Esophagus mucosa (tissue), 1 donor: Measurements from ENCODE around the gene ERCC2. TPM values are rescaled to one million over a fixed set of nuclear protein-coding genes. Genes with fewer than 3 reads are reported as not detected.
A peak's percentile ranks its signal among the peaks of the same experiment; 100 is the strongest.

Experiments used
- ATAC-seq: fragments of 200-7000 bp; cut with Tn5 transposase; one replicate; pipeline ENCODE4 v1.9.1; 2020
- total RNA-seq: library from RNA; stranded (reverse); gene quantifications from one replicate; pipeline ENCODE4 v1.2.4, GENCODE V29; 2023
- donor health status: DM: yes; HTN: yes; CAD: no.

The ERCC2 gene
- total RNA-seq, 1 donor from 2014 or later: 10.6 TPM

DNA sequence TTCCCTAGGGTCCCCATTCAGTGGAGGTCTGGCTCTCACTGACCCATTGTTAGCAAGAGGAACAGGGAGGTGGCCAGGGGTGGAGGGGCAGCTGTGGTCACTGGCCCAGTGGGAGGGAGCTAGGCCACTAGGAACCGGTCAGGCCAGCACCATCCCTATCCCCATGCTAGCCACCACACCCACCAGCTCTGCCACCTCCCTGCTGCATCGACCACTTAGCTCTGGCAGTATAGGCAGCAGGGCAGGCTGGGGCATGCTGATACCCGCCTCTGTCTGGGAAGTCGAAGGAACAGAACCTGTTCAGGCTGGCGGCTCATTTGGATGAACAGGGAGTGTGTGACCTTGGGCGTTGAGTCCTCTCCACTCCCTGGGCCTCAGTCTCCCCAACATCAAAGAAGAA lies 29.8 kb upstream of the ERCC2 start:
- peak; percentile 75 for ATAC-seq

DNA sequence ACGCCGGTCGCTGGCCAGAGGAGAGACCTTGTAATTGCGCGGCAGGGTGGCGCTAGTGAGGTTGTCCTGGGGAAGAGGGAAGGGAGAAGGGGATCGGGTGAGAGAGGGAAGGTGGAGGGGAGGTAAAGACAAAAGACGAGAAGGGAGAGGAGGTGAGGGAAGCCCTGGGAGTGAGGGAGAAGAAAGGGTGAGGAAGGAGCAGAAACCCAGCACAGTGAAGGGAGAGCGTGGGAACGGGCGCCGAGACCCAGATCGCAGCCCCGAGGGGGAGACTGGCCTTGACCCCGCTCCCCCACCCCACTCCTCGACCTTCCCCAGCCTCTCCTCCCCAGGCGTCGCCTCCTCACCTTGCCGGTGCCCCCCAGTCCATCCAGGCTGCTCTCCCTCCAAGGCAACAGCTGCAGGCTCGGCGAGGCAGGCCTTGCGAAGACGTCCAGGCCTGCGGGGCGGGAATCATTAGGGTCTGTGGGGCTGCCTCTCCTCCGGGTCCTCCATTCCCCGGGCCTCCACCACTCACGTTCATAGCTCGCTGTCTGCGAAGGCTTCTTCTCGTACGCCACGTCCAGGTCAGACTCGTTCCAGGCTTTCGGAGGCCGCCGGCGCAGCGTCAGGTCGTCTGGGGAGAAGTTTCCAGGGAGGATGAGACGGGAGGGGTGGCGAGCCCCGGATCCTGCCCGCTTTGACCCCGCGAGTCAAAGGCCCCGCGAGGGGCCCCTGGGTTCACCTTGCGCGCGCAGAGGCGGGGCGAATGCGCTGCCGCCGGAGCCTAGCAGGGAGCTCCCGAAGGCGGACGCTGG lies 25.6 kb upstream of the ERCC2 start:
- no peak for ATAC-seq

DNA sequence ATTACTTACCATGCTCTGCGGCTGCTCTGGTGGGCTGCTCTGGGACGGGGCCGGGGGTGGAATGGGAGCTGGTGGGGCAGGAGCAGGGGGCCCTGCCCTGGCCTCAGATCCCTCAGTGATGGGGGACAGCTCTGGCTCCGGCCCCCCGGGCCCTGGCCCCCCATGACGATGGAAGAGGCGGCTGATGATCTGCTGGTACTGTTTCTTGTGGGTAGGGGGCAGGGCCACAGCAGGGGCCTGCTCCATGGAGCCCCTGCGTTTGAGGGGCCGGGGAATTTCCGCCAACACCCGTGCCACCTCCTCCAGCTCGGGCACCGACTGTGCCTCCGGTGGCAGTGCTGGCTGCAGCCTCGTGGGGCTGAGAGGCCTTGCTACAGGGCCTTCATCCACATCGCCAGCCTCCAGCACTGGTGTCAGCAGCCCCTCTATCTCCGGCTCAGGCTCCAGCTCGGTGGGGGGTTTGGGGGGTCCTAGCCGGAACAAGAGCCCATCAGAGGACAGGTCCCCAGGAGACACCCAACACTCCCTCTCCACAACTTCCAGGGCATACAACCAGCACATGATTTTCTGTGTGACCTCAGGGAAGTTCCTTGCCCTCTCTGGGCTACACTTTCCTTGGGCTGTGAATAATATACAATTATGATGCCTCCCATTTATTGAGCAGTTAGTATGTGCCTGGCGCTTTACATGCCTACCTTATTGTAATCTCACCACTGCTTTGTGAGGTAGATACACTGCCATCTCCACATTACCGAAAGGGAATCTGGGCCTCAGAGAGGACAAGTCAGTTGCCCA lies 21.7 kb upstream of the ERCC2 start:
- peak; percentile 33 for ATAC-seq

DNA sequence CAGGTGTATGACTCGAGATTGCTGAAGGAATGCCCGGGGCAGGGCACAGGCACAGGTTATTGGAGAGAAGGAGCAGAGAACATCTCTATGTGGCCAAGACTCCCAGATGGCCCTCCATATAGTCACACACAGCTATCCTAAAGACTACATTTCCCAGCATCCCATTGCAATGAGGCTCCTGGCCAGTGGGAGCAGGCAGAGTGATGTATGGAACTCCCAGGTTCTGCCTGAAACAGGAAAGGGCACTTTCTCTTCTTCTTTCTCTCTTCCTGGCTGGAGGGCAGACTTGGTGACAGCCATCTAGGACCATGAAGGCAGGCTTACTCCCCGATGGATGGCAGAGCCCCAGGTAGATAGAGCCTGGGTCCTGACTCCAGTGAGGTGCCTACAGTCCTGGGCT lies 21.0 kb upstream of the ERCC2 start:
- peak; percentile 40 for ATAC-seq

DNA sequence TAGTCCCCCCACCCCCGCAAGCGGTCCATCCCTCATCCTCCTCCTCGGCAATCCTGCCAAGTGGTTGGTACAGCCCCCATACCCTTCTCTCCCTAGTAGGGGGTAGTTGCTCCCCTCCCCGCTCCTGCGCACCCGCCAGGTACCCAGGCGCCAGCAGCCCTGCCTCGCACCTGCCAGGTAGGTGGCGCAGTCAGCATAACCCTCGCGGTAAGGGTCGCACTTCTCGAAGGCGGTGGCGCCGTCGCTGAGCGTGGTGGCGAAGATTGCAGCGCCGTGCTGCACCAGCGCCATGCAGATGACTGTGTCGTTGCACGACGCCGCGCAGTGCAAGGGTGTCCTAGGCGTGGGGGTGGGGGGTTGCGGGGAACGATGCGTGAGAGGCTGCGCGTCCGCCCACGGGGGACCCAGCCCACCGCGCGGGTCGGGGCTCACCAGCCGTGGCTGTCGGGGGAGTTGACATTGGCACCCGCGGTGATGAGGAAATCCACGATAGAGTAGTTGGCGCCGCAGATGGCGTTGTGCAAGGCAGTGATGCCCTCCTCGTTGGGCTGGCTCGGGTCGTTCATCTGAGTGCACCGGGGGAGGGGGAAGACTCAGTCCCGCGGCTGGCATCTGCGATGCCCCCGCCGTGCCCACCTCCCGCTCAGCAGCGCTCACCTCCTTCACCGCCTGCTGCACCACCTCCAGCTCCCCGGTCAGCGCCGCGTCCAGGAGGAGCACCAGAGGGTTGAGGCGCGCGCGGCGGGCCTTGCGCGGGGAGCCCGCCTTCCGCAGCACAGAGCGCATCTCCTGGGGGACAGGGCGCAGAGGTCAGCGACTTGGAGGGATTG lies 15.2 kb upstream of the ERCC2 start:
- ATAC-seq: peak; percentile 41

DNA sequence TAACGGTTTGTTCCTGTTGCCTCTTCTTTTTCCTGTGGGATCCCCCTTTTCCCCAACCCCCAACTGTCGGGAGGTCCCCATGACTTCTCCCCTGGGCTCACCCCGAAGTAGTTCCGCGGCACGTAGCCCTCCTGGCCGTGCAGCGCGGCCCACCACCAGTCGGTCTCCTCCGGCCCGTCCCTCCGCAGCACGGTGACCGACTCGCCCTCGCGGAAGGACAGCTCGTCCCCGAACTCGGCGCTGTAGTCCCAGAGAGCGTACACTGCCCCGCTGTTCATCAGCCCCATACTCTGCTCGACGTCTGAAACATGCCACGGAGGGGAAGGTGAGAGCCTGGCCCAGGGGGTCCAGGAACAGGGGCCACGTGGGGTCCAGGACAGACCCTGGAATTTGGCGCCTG lies 12.1 kb upstream of the ERCC2 start:
- peak; percentile 20 for ATAC-seq

DNA sequence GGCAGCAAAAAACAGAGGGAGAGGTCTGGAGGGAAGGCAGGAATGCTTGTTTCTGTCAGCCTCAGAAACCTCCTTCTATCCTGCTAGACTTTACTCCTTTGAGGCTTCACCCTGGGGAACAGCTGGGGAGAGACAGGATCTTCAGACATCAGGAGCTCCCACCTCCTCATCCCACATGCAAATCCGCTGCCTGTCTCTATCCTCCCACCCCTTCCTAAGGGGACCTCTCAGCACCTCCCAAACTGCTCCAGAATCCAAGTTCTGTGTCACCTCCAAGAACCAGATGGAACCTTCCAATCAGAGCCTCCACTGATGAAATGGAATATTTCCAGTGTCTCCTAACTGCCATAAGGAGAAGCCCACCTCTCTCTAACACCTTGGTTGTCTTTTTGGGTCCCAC lies 9.7 kb upstream of the ERCC2 start:
- no peak for ATAC-seq

DNA sequence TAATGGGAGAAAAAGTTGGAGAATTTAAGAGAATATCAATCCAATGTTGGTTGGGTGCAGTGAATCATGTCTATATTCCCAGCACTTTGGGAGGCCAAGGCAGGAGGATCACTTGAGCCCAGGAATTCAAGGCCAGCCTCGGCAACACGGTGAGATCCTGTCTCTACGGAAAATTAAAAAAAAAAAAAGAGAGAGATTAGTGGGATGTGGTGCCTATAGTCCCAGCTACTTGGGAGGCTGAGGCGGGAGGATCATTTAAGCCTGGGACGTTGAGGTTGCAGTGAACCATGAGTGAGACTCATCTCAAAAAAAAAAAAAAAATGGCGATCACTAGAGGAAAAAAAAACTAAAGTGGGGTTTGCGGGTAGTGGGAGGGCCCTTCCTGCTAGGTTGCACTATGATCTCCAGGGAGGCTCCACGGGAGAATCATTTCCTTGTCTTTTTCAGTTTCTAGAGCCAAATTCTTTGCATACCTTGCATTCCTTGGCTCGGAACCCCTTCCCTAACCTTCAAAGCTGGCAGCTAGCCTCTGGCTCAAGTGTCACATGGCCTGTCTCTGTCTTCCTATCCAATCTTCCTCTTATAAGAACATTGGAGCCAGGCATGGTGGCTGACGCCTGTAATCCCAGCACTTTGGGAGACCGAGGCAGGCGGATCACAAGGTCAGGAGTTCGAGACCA lies 5.8 kb upstream of the ERCC2 start:
- ATAC-seq: peak; percentile 3

DNA sequence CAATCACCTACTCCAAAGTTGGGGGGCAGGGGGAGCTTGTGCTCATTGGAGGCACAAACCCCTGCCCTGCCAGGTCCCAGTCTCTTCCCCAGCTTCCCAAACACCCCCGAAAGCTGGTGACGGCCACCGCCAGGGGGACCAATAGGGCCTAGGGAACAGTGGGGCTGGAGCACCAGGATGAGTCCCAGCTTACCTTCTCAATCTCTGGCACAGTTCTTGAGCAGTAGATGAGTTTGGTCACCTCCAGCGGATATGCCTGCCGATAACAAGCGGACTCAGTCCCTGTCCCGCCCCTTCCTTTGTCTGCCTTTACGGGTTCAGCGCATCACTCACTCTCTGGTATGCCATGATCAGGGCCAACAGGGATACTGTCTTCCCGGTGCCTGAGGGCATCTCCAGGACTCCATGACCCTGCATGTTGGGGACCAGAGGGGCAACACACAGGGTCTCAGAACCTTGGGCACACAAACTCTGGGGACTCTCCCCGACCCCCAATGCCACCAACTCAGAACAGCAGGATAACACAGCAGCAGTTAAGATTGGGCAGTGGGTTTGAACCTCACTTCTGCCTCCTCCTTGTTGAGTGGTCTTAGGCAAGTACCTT lies 1.5 kb downstream of the ERCC2 start:
- no peak for ATAC-seq

DNA sequence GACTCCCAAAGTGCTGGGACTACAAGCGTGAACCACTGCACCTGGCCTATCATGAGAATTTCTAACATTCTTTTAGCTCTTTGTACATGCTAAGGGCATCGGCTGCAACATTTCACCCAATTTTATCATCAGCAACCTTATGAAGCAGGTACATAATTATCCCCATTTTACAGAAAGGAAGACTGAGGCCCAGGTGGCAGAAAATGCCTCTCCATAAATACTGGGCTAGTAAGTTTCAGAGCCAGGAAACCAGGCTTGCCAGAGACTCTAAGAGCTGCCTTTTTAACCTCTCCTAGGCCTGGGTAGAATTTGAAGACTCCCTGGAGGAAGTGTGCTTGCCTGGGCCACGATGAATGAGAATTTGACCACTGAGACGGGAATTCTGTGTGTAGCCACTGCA lies 2.2 kb downstream of the ERCC2 start:
- ATAC-seq: no peak

DNA sequence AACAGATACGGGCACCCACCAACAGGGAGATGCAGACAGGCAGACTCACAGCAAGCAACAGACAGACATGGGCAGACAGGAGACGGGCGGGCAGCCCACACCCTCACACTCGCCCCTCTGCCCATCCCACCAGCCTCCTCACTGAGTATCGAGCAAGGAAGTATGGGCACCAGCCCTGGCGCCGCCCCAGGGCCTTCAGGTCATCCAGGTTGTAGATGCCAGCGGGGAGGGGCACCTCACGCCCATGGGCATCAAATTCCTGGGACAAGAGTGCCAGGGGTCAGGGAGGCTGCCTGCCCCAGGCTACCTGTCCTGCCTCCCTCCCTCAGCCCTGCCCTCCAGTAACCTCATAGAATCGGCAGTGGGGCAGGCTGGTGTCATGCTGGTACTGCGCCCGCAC lies 5.7 kb downstream of the ERCC2 start:
- ATAC-seq: no peak

DNA sequence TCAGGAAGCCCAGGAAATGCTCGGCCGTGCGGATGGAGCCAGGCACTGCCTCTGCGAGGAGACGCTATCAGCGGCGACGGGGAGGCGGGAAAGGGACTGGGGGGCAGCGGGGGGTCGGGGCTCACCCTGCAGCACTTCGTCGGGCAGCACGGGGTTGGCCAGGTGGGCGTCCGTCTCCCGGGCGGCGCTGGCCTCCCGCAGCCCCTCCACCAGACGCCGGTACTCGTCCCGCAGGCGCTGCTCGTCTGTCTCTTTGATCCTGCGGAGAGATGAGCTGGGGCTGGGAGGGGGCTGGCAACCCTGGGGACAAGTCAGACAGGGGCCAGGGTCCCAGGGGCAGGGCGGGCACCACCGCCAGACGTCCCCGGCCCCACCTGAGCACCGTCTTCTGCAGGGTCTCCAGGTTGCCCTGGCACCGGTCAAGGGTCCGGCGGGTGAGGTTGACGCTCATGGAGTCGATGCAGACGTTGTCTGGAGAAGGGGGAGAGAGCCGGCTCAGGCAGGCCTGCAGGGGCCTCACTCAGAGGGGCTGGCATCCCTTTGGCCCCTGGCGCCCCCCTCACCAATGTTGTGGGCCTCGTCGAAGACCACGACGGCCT lies 6.4 kb downstream of the ERCC2 start:
- no peak for ATAC-seq

DNA sequence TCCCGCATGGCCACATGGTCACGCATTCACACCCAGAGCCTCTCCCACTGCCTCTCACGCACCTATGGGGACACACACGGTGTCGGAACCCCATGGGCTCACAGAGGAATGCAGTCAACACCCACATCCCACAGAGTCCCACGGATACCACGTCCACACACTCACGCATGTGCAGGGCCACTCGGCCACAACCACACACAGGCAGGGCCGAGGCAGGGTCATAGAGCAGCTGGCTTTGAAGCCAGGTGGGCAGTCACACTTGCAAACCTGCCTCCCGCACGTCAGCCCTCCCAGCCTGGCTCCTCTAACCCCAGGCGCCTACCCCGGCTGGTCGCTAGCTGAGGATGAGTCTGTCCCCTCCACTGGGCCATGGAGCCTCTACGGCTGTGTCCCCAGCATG lies 8.1 kb downstream of the ERCC2 start:
- no peak for ATAC-seq

DNA sequence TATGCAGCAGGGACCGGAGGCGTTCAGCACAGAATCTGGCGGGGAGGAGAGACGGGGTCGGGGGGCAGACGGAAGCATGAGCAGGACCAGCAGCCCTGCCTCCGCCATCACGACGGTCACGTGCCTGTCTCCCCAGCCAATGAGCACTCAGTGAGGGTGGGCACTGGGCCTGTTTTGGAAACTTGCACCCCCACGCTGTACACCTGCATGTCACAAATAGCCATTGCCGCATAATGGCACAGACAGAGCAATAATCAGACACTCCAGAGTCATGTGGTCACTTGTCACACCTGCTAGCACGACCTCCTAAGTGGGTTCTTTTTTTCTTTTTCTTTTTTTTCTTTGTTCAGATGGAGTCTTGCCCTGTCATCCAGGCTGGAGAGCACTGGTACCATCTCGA lies 8.8 kb downstream of the ERCC2 start:
- ATAC-seq: no peak

DNA sequence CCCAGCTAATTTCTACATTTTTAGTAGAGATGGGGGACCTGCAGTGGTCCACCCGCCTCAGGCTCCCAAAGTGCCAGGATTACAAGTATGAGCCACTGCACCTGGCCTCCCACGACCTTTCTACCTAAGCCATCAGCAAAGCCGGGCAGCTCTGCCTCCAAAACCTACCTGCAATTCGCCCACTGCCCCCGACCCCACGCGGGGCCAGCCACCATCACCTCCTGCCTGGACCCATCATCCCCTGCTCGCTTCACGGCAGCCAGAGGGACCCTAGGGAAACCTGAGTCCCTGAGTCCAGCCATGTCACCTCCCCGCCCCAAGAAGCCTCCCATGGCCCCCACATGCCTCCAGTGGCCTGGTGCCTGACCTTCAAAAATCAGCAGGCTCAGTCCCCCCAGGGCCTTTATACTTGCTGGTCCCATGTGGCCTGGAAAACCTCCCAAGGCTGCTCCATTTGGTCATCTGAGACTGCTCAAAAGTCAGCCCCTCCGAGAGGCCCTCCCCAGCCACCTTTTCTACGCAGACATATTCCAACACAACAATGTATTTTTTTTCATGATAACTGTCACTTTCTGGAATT lies 12.1 kb downstream of the ERCC2 start:
- no peak for ATAC-seq

DNA sequence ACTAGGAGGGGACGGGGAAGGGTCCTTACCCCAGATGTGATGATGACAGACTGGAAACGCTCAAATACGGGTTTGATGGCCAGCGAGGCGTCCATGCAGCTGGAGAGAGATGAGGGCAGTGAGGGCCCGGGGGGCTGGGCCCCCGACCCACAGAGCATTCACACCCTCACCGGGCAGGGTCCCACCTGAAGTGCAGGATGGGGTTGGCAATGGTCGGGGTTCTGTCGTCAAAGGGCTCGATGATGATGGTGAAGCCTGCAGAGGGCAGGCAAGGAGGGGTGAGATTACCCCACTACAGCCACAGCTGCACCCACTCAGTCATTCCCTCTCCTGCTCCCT lies 13.0 kb downstream of the ERCC2 start:
- no peak for ATAC-seq

DNA sequence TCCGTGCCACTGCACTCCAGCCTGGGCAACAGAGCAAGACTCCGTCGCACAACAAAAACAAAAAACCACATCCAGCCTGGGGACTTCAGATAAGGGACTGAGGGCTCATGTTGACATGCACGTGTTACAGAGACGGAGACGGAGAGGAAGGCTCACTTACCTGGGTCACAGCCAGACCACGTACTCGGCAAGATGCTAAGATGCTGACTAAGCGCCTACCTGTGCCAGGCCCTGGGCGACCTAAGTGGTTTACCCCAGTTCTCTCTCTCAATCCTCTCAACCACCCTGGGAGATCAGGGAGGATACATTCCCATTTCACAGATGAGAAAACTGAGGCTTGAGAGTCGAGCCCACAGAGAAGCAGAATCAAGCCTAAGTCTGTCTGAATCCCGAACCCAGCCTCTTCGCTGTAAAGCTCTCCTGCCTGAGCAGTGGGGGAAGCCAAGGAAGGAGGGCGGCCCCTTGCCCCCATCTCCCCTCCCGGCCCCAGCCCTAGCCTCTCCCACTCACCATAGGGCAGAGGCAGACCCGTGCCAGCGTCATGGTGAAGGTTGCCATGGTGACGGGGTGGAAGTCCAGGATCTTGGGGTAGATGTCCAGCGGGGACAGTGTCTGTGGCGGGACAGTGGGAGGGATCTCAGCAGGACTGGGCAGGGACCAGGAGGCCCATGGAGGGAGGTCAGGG lies 13.5 kb downstream of the ERCC2 start:
- ATAC-seq: no peak

DNA sequence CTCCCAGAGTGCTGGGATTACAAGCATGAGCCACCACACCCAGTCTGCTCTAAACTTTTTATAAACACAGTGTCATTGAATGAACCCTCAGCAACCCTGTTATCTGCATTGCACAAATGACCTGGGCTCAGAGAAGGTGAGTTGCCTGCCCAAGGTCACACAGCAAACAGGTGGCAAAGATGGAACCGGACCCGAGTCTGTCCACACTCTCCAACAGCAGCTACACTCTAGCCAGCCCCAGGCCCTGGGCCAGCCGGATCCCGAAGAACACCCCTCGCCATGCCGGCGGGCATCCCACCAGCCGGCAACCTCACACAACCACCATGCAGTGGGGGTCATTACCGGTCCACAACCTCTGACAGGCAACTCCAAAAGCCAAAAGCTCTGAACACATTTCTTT lies 14.5 kb downstream of the ERCC2 start:
- no peak for ATAC-seq

DNA sequence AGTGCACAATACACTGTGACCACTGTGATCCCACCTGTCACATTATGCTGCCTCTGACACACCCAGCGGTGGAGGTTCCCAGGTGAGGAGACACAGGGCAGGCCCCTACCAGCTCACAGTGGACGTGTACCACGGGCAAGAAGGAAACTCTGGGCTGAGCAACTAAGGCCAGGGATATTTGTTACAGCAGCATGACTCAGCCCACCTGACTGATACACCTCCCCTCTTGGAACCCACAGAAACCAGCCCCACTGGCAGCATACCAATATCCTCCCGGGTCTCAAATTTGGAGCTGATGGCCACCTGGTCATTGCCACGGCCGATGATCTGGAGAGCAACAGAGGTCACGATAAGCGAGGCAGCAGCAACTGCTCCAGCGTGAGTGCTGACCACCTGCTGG lies 15.0 kb downstream of the ERCC2 start:
- ATAC-seq: no peak

DNA sequence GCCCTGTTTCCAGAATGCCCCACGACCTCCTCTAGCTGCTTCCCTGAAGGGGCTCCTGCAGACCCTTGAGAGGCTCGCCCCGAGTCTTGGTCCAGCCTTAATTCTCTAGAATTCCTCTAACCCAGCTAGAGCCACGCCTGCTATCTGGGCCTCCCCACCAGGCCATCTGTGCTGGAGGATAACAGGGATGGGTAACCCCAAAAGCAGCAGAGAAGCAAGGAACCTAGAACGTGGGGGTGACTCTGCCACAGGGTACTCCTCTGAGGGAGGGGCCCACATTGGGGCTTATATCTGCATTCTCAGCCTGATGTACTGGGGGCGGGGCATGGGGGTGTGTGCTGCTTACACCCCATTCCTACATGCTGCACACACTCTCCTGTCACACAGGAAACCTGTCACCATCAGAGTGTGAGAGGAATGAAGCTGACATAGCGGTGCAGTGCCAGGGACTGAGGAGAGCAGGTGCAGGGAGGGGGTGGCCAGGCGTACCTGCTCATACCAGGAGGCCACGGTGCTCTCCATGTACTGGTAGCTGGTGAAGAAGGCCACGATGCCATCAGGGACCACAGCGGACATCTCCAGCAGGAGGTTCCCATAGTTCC lies 16.0 kb downstream of the ERCC2 start:
- ATAC-seq: no peak
